HL-60/S4 treated with retinoic acid at 250 ng/mL for 4 days and 3 days (cell line): Measurements from ENCODE around the gene DPH3.

Experiments used
- in situ Hi-C: fragments of 300-500 bp; cut with MboI; formaldehyde crosslinking; loops from 2 replicates; pipeline ENCODE4 v1.7.0; 2022; ENCODE audit warnings: low sequenced_read_pairs

The DPH3 gene

DNA sequence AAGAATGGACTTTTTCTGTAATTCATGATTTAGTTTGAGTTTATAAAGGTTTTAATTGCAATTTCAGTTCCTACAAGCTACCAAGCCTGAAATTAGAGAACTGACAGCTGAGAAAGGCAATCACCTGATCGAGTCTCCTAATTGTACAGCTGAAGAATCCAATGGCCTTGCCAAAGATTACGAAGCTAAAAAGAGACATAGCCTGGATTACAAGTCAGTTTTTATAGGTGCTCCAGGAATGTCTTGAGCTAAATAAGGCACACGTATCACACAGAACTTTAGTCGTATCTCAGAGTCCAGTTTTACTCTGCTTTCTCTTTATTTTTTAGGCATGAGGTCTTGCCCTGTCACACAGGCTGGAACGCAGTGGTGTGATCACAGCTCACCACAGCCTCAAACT, 6.6 kb downstream of the DPH3 start:
- in situ Hi-C loops, result no loop called here

DNA sequence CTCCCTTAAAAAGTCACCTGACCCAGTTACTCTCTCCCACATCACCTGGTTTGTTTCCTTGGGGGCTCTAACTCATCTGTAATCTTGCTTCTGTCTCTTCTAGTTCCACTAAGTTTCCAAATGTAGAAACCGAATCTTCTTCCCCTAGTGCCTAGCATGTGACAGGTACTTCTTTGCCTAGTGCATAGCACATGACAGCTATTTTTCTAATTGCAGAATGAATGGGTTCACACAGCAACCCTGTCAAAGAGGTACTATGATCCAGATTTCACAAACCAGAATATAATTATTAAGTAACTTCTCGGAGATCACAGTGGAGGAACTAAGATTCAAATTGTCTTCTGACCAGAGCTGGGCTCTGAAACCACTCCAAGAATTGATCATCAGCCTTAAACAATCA, 7.4 kb downstream of the DPH3 start:
- in situ Hi-C loops, result no loop called here

DNA sequence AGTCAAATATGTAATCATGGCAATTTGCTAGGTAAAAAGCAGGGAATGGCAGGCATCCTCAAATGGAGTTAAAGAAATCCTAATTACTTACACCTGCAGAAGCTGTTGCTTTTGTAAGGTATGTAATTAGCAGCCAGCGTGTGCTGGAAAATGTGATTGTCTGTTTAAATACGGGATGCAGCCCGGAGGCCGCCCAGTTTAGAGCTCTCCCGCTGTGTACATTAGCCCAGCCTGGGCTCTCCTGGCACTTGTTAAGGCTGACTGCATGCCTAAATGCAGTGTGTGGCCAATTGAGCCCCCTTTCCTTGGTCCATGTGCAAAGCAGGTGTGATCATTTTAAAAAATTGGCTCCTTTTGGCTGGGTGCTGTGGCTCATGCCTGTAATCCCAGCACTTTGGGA, 9.0 kb downstream of the DPH3 start:
- in situ Hi-C loops, result no loop called here

DNA sequence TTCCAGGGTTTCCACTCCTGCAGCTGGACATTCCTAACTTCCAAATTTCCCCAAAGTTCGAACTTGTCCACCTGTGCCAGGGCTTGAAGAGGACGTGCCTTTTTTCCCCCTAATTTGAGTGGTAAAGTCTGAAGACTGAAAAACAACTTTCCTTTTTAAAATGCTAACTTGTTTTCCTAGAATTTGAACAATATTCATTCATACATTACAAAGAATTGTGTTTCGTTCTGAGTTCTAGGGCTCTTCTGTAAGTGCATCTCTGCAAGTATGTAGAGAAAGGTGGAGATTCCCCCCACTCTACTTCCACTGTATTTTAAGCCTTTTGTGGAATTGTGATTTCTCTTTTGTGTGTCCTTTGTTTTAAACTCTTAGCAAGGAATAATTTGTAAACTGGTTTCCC, 9.4 kb downstream of the DPH3 start:
- in situ Hi-C loops, result no loop called here

DNA sequence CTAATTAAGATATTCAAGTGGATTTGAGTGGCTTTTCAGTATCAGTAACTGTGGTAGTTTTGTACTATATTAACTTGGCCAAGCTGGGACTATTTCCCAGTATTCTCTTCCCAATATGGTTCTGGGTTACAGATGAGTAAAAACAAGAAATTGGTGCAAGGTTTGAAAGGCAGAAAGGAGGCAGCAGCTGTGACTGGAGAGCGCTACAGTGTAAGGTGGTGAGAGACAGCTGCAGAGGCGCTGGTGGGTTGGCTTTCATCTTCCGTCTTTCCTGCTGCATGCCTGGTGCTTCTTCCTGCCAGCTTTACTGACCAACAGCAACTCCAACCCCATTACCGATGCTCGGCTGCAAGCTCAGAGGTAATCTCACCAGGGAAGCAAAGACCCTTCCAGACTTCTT, 9.8 kb downstream of the DPH3 start:
- in situ Hi-C loops, result no loop called here

DNA sequence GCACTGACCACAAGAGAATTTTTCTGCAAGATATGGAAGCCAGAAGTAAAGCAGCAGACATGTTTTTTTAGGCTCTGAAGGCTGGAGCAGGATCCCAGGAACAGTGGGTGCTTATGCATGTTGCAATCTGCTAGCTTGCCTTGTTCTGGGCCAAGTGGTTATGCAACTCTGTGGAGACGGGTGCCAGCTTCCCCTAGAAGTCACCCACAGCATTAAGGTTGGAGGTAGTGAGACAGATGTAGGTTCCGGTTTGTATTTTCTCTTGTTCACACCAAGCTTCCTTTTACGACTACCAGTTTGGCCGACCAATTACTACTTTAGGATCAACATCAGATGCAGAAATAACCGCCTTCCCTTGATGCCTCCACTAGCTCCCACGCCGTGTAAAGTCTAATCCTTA, 11.1 kb downstream of the DPH3 start:
- in situ Hi-C loops, result no loop called here

DNA sequence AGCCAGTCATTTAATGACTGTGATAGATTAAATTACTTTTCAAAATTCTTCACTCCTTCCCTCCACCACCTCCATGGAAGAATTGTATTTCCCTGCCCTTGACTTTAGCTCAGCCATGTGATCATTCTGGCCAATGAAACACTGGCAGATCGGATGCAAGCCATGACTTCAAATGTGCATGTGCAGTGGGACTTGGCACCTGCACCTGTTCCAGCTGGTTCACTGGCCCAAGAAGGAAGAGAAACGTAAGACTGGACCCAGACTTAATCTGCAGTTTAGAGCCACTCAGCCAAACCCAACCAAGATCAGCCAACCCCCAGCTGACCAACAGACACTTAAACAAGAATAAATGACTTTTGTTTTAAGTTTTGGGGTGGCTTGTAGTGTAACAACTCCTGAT, 11.8 kb downstream of the DPH3 start:
- in situ Hi-C loops, result no loop called here

DNA sequence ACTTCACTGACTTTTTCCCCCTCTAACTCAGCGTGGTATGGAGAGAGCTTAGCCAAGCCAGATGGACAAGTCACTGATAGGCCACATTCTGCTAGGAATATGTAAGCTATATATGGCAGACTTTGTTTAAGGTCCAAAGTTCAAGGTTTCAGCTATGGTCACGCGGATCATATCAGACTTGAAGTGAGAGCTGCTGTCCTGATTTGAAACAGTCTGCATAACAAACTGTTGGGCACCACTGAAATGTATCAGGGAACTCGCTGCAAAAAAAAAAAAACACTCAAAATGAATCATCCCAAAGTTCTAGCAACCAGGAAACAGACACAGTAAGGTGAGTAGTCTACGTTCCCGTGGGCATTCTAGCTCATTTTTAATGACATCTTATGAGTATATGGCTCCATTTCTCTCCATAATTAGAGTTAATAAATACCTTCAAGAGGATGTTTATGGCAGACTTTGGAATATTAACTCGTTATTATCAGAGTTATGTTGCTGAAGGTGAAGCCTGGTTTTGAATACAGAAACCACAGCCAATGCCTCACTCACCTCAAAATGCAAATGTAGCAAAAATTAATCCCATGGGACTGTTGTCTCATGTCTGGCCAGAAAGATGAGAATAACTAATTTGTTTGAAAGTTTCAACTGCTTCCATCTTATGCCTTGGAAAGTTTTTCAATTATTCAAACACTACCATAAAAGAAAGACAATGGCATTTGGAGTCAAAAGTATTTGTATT, 12.3 kb downstream of the DPH3 start:
- in situ Hi-C loops, result no loop called here

DNA sequence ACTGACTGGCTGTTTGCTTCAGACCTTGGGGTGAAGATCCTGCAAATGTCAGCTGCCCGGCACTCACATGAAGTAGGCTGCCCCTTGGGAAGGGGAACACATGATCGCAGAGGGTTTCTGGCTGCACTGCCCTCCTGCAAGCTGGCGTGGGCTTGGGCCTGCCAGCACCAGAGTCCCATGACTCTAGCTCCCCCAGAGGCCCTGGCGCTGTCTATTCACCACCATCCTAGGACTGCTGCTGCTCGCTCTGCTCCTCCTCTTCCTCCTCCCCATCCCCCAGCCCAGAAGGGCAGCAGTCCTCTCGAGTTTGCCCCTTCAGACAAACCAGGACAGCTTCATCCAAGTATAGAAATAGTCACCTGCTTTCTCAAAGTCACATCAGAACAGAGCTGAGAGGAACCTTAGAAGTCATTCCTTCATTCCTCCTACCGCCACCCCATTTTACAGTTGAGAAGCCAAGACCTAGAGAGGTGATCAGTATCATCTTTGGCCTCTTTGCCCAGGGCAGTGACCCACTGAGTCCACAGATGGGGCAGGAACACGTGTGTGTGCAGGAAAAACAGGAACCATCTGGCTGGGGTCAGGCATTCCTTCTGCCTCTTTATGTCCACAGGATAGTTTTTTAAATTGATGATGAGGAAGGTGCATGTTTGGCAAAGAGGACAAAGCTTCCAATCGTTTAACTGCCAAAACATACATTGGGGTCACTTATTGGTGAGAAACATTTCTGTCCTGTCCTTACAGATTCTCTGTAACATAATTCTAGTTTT, 13.2 kb downstream of the DPH3 start:
- in situ Hi-C loops, result no loop called here

DNA sequence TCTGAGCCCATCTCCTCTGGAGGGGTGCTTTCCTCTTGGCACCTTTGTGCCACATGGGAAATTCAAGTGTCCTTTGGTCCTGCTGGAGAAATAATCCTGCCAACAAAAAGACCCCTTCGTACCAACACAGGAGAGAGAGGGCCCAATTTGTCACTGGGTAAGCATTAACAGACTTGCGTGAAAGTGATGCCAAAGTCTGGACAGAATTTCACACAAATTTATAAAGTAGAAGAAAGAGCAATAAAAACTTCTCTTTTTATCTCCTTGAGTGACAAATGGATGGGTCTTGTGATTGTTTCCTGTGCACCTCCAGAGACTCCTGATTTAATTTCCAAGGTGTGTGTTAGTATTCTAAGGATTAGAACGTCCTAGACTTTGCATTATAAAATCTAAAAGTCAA, 14.9 kb downstream of the DPH3 start:
- in situ Hi-C loops, result no loop called here

DNA sequence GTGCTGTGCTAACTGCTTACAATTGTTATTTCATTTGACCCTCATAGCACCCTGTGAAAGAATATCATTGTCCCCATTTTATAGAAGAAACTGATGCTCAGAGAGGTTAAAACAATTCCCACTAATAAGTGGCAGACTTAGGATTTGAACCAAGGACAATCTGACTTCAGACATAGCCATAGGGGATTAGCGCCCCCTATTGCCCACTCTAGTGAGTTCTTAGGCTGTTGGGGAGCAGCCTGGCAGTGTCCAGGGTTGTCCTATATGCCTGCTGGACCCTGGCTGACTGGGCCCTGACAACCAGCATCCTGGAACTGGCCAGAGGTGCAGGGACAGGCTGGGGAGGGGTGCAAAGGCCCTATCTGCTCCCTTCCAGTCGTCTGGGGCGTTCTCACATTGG, 15.4 kb downstream of the DPH3 start:
- in situ Hi-C loops, result no loop called here

DNA sequence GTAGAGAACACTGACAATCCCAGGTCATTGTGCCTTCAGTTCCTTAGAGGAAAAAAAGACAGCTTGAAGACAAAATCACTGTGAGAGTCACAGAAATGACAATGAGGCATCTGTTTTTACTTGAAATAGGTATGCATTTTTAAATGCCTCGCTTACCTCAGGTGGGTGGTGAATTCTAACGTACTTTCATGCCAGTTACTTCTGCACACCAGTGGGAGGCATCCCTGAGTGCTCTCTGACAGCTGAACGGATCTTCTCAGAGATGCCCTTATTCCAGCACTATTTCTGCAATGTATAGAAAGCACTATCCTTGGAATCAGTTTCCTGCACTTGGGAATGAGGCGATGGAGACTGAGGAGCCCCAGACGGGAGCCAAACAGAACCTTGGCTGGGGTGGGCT, 16.2 kb downstream of the DPH3 start:
- in situ Hi-C loops, result no loop called here

DNA sequence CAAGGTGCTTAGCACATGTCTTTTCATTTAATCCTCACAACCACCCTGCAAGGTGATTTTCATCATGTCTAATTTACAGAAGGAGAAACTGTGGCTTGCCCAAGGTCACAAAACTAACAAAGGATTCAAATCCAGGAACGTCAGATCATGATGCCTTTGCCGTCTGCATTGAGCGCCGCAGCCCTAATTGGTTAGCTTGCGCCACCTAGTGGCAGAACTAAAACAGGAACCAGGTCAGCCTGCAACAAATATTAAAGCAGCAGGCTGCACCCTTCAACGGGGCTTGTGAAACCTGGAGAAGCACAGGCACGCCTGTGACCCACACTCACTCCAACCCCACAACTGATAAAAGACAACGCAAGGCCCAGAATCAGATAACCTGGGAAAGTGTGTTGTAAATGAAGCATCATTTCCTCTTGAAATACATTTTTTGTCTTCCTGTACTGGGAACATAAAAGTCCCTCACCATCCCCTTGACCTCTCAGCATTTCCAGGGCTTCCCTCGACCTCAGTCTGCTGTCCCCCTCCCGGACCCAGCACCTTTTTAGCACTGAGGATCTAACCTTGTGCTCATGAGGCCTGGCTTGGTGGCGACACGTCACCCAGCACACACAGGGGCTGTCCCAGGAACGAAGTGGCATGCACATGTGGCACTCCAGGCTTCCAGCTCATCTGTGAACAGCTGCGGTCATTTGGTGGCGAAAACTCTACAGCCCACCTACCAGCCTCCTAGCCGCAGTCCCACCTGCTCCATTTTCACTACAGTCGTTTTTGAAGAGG, 17.3 kb downstream of the DPH3 start:
- in situ Hi-C loops, result no loop called here

DNA sequence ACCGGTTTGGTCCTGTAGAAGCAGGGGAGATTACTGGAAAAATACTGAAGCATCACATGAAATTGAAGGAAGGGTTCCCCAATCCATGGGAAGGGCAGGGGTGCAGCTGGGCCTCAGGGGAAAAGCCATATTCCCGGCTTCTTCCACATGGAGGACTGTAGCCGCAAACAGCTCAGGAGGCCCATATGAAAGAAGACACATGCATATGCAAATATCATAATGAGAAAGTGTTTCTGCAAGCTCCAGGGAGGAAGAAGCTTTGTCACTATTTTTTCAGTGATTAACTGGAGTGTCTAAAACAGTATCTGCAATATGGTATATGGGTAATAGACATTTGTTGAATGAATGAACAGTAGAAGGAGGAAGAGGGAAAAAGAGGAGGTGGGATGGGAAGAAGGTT, 19.1 kb downstream of the DPH3 start:
- in situ Hi-C loops, result no loop called here

DNA sequence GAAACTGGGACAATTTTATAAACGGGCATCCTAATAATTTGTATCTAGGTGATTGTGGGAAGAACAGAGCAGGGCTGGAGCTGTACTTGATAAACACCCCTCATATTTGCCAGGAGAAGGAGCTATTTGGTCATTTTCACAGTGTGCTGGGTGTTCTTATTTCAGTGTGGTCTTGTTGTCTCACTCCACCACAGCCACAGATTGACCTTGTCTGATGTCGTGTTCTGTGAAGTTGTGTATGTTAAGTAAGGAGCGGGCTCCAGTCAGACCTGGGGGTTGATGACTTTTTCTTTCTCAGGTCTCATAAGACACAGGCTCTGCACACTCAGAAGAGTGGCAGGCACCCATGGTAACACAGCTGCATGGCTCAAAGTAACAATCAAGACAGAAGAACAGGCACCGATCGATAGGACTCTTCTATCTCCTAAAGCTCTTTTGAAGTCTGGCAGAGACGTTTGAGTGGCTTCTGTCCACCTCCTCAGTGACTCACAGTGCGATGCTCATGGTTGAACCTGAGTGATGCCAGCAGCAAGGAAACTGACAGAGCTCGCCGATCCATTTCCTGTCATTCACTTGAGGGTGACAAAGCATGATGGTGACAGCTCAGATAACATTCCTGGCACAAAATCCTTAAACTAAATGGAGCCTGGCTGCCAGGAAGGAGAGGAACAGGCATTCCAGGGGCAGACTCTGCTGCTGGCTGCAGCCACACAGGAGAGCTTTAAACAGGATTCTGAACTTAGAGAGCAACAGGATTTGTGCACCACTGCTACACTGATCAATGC, 20.8 kb downstream of the DPH3 start:
- in situ Hi-C loops, result no loop called here

DNA sequence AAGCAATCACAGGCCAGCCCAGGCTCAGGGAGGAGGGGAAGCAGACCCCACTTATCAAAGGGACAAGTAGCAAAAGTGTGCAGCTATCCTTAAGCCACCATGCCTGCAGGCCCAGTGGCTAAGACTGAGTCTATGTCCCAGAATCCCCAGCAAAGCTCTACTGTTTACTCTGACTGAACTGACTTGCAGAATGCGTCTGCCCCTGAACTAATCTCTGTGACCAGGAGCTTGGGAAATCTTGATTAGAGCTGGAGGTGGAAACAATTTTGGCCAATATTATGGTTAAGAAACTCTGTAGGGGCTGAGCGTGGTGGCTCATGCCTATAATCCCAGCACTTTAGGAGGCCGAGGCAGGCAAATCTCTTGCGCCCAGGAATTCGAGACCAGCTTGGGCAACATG, 22.6 kb downstream of the DPH3 start:
- in situ Hi-C loops, result no loop called here

DNA sequence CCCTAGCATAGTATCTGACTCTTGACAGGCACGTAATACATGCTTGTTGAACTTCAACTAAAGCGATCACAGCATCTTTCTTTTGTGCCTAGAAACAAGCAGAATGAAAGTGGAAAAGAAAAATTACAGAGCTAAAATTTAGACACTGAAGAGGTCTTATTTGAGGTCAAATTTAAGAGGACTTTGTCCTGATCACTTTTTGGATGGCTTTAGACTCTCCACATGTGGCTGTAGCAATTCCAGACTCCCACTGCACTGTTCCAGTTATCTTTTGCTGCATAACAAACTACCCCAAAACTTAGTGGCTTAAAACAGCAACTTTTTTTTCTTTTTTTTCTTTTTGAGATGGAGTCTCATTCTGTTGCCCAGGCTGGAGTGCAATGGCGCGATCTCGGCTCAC, 23.5 kb downstream of the DPH3 start:
- in situ Hi-C loops, result no loop called here

DNA sequence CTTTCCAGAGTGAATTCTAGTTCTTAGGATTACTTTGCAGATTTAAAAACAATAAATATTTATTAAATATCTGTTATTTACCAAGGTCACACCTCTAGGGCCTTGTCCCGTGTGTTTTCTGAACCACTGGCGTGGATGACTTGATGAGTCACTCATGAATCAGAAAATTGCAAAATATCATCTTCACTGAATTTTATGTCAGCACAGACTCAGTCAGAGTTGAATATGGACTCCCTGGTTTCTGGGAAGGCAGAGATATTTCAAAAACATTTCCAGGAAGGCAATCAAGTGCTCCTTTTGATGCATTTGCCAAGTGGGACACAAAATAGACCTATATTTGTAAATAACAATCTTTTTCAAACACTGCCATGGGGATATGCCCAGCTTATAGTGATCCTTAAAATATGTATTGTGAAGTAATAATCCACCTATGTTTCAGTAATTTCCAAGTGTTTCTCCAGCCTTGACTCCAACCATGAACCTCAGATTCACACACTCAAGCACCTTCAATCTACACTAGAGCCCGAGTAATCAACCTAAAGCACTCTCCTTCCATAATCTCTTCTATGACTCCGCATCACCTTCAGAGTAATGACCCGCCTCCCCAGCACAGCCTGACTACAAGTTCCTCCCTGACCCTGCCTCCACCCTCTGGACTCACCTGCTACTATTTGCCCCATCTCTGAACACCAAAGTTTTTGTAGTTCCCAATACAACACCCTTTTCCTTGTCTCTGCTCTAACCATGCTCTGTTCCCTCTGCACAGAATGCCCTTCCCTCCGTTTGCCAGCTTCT, 24.3 kb downstream of the DPH3 start:
- in situ Hi-C loops, result no loop called here

DNA sequence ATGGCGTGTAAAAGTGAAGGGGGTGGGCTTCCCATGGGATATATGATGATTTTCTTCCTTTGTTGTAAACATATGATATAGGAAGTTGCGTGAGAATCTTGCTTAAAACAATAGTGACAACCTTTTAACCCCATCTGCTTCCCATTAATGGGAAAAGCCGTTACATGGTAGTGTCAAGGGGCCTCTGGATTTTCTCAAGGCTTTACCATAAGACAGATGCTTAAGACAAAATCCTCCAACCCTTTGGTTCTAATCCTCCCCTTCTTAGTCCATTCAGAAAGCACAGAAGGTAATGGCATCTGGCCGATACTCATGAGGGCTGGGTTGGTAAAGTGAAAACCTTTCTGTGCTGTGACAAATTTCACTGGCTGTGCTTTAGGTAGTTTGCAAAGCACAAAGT, 25.0 kb downstream of the DPH3 start:
- in situ Hi-C loops, result no loop called here

DNA sequence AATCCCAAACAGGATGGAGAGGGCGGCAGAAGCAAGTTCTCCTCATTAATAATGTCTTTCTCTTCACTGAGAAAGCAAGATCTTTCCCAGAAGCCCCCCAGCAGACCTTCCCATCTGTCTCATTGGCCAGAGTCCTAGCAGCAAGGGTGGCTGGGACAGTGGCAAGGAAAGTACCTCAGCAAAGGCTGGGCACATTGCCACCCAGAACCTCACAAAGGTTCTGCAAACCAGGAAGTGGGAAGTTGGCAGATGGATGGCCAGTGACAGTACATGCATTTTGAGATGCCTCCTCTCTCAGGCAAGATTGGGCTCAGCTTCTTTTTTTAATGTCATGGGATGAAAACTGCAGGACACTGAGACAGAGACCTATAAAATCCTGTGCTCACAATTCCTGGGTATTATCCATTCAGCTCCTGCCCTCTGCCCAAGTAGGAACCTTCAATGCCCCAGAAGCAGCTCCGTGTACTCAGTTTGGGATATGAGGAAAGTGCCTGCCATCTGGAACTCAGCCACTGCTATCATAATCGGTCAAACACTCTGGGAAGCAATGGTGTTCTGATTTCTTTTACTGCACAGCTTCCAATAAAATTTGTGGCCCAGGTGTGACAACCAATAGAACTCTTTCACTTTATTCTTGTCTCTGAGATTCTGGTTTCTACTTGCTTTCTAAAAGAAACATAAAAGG, 25.5 kb downstream of the DPH3 start:
- in situ Hi-C loops, result no loop called here
